WERI-Rb-1 (cell line): Measurements from ENCODE around the gene LRRC46.

ENCODE experiments used
- DNase-seq: peaks from one replicate; pipeline ENCODE4 v3.0.0-alpha.2; 2020
- H3K27ac ChIP-seq: fragments of 250-450 bp; sonication (Bioruptor Pico); 2 replicates; pipeline ENCODE4 v1.5.1; 2020; ENCODE audit warnings: mild to moderate bottlenecking, moderate library complexity
- H3K27me3 ChIP-seq: fragments of 250-450 bp; sonication (Bioruptor Pico); 2 replicates; pipeline ENCODE4 v1.5.1; 2021; ENCODE audit warnings: mild to moderate bottlenecking, low read depth, moderate library complexity; ENCODE audit not compliant: insufficient read depth, severe bottlenecking
- H3K36me3 ChIP-seq: fragments of 250-450 bp; sonication (Bioruptor Pico); 2 replicates; pipeline ENCODE4 v1.5.1; 2020; ENCODE audit warnings: mild to moderate bottlenecking, moderate library complexity
- H3K4me3 ChIP-seq: 2 replicates; pipeline ENCODE4 v1.5.1; 2011; ENCODE audit warnings: low read depth, mild to moderate bottlenecking, control low read depth, low read length
- H3K9me3 ChIP-seq: fragments of 250-450 bp; sonication (Bioruptor Pico); 2 replicates; pipeline ENCODE4 v1.5.1; 2021; ENCODE audit warnings: mild to moderate bottlenecking, moderate library complexity; ENCODE audit not compliant: severe bottlenecking
- TF ChIP-seq, protein P1 (sequence below): IDR thresholded peaks from 2 replicates; pipeline ENCODE4 v1.5.1; 2011; ENCODE audit warnings: low read depth, mild to moderate bottlenecking, control low read depth, inconsistent platforms, low read length

Gene LRRC46

DNA sequence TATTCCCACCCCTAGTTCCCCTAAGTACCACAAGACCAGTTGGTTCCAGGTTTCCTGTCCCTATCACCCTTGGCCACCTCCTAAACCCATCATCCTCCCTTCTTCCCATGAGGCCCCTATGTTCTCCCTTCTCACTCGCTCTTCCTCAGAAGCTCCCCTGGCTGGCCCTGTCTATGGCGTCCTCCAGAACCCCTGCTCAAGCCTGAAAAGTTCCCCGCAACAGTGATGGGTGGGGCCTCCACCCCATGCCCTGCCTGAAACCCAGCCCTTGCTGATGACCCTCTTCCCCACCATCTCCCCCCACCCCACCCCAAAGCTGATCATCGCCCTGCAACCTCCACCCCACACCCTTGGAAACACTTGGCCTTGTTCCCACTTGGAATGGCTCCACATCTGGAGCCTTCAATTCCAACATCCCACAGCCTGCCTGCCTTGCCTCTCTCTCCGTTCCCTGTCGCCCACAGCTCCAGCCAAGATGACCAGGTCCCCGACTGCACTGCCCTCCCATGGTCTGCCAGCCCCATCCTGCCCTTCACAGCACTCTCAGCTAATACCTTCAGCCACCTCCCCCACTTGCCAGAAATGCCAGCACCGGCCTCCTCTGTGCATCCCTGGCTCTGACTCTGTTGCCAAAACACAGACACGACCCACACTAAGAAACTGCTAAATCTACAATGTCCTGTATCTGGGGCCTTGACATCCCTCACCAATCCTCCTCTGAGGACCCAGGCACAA lies 20.4 kb upstream of the LRRC46 start:
- Histone ChIP-seq H3K36me3 (peaks cover 56% of the 10 kb centered on the region), H3K27ac (peak overlapping the region; percentile 66), H3K4me3 (no peak overlapping the region), H3K27me3 (no peaks in the 10 kb centered on the region), H3K9me3 (no peaks in the 10 kb centered on the region)
- DNase-seq, result no peak
- TF ChIP-seq, protein P1, sequence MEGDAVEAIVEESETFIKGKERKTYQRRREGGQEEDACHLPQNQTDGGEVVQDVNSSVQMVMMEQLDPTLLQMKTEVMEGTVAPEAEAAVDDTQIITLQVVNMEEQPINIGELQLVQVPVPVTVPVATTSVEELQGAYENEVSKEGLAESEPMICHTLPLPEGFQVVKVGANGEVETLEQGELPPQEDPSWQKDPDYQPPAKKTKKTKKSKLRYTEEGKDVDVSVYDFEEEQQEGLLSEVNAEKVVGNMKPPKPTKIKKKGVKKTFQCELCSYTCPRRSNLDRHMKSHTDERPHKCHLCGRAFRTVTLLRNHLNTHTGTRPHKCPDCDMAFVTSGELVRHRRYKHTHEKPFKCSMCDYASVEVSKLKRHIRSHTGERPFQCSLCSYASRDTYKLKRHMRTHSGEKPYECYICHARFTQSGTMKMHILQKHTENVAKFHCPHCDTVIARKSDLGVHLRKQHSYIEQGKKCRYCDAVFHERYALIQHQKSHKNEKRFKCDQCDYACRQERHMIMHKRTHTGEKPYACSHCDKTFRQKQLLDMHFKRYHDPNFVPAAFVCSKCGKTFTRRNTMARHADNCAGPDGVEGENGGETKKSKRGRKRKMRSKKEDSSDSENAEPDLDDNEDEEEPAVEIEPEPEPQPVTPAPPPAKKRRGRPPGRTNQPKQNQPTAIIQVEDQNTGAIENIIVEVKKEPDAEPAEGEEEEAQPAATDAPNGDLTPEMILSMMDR, result no peak

DNA sequence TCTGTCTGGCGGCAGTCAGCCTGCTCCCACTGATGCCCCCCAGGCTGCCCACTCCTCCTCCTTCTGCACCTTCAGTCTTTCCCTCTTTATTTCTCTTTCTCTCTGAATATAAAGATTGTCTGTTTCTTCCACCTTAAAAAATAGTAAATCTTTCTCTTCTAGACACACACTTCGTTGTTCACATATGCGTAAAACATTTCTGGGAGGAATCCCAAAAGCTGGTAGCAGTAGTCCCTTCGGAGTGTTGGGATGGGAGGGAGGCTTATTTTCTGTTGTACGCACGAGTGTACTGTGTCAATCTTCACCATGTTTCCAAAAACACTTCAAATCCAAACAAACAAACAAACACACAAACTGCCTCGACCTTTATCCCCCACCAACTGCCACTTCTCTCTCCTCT lies 19.8 kb upstream of the LRRC46 start:
- no peaks in the 10 kb centered on the region for H3K9me3 ChIP-seq
- H3K36me3 ChIP-seq, result peaks cover 62% of the 10 kb centered on the region
- H3K27ac ChIP-seq, result no peak overlapping the region
- TF ChIP-seq, protein P1, result no peak
- DNase-seq, result no peak
- H3K27me3 ChIP-seq, result no peaks in the 10 kb centered on the region
- H3K4me3 ChIP-seq, result no peak overlapping the region

DNA sequence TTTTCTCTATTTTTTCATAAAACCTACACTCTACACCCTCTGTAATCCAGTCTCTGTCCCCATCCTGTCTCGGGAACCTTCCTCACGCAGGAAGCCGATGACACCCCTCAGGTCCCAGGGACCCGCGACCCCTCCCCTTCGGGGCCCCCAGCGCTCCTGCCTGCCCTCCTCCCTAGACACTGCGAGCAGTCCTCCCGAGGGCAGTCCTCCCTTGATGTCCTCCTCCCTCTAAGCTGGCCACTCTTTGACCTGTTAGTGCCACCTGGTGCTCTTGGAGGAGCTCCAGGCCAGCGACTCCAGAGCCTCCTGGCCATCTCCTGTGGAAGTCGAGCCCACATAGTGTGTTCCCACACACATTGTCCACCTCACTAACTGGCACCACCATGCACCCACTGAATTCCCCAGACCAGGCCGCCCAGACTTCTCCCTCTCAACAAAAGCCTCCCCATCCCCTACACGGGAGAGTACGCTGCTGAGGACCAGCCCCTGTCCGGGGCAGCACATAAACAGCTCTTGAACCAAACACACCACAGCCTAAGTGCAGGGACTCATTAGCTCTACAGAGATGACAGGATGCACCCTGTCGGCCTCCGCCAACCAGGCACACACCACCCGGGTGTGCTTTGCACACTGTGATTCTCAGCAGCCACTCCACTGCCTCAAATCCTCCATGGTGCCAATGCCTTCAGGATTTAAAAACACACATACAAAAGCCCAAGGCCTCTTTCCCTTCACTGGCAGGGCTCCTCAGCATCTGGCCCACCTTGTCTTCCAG lies 19.1 kb upstream of the LRRC46 start:
- no peaks in the 10 kb centered on the region for H3K27me3 ChIP-seq
- peaks cover 62% of the 10 kb centered on the region for H3K36me3 ChIP-seq
- DNase-seq, result no peak
- no peak overlapping the region for H3K27ac ChIP-seq
- no peaks in the 10 kb centered on the region for H3K9me3 ChIP-seq
- no peak overlapping the region for H3K4me3 ChIP-seq
- TF ChIP-seq, protein P1, result no peak

DNA sequence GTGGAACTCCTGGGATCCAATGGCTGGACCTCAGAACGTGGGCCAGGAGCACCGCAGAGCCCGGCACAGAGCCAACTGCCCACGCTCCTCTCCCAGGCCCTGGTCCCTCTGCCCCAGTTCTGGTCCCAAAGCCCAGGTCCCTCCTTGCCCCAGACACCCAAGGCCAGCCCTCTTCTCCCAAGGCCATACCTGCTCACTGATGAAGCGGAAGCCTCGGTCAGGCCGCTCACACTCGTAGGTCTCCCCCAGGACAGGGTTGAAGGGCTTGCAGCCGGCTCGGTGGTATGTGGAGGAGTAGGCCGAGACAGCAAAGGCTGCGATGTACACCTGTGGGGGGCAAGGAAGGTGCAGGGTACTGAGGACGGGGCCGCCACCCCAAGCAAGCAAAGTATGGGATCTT lies 18.4 kb upstream of the LRRC46 start:
- Histone ChIP-seq H3K27ac (no peak overlapping the region), H3K9me3 (no peaks in the 10 kb centered on the region), H3K4me3 (no peak overlapping the region), H3K27me3 (no peaks in the 10 kb centered on the region), H3K36me3 (peaks cover 55% of the 10 kb centered on the region)
- no peak for DNase-seq
- TF ChIP-seq, protein P1, result no peak

DNA sequence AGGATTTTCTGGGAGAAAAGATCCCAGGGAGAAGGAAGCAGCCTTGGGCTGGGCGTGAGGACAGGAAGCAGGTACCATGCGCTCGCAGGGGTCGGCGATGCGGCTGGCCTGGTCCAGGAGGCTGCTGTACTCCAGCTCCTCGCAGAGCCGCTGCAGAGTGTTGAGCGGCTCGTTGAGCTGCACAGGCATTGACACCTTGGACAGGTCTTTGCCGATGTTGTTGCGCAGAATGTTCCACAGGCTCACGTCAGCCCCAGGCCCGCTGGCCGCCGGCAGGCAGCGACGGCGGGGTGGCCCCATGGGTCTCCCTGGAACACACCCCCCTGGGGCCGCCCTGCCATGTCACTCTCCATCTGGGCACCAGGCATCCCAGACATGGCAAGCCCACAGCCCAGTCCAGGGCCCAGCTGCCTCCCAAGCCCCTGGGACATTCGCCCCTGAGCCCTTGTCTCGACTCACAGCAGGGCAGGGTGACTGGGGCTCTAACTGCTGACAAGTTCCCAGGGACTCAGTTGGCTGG lies 17.9 kb upstream of the LRRC46 start:
- TF ChIP-seq, protein P1, result no peak
- H3K27ac ChIP-seq, result no peak overlapping the region
- no peaks in the 10 kb centered on the region for H3K27me3 ChIP-seq
- H3K36me3 ChIP-seq, result peaks cover 53% of the 10 kb centered on the region
- DNase-seq, result no peak
- H3K9me3 ChIP-seq, result no peaks in the 10 kb centered on the region
- no peak overlapping the region for H3K4me3 ChIP-seq
